A673 (cell line): ENCODE measurements around the gene TSR1.

Experiments
- CTCF ChIP-seq: fragments of 300-800, 200-600 bp; sonication (generic); conservative IDR thresholded peaks from 2 replicates; pipeline ENCODE4 v1.5.1; 2017; ENCODE audit warnings: low read depth, mild to moderate bottlenecking, antibody characterized with exemption, low read length, moderate library complexity, mixed read lengths
- EZH2 ChIP-seq: fragments of 200-600 bp; sonication (generic); IDR thresholded peaks from 2 replicates; pipeline ENCODE4 v1.6.1; 2017; ENCODE audit warnings: borderline replicate concordance, low read depth, mild to moderate bottlenecking, mixed read lengths, antibody characterized with exemption, low read length; ENCODE audit not compliant: poor library complexity, severe bottlenecking

- TF ChIP-seq EZH2: no peak
- no peak for TF ChIP-seq CTCF
Measured at GRCh38 chr17:2274414-2274813, 61.8 kb downstream of the TSR1 start.
